Trophoblast cell (in vitro differentiated cells and primary cell): ENCODE measurements around the gene CRYGS.

Source experiments
- DNase-seq, 2 donors: peaks; one replicate each; pipeline ENCODE4 v3.0.0-alpha.2; 2016
- H2AFZ ChIP-seq: 2 replicates; pipeline ENCODE4 v1.6.1; 2013; ENCODE audit warnings: low read length, moderate library complexity, mild to moderate bottlenecking; ENCODE audit not compliant: insufficient read depth, poor library complexity
- H2AK5ac ChIP-seq: 2 replicates; pipeline ENCODE4 v1.6.1; 2013; ENCODE audit warnings: mild to moderate bottlenecking, low read length
- H2BK120ac ChIP-seq: 2 replicates; pipeline ENCODE4 v1.6.1; 2013; ENCODE audit warnings: low read length, mild to moderate bottlenecking, moderate library complexity; ENCODE audit not compliant: insufficient read depth, poor library complexity
- H2BK12ac ChIP-seq: 2 replicates; pipeline ENCODE4 v1.6.1; 2013; ENCODE audit warnings: mild to moderate bottlenecking, low read length, moderate library complexity
- H2BK5ac ChIP-seq: 2 replicates; pipeline ENCODE4 v1.6.1; 2013; ENCODE audit warnings: low read length, low read depth, moderate library complexity, mild to moderate bottlenecking; ENCODE audit not compliant: poor library complexity
- H3K14ac ChIP-seq: 2 replicates; pipeline ENCODE4 v1.6.1; 2013; ENCODE audit warnings: mild to moderate bottlenecking, low read length
- H3K18ac ChIP-seq: 2 replicates; pipeline ENCODE4 v1.6.1; 2013; ENCODE audit warnings: mild to moderate bottlenecking, low read length
- H3K23ac ChIP-seq: 2 replicates; pipeline ENCODE4 v1.6.1; 2013; ENCODE audit warnings: low read length
- H3K27ac ChIP-seq: 2 replicates; pipeline ENCODE4 v1.5.1; 2013; ENCODE audit warnings: low read depth, mild to moderate bottlenecking, inconsistent platforms, low read length, moderate library complexity
- H3K27me3 ChIP-seq: 2 replicates; pipeline ENCODE4 v1.6.1; 2013; ENCODE audit warnings: inconsistent platforms, mild to moderate bottlenecking, low read length, moderate library complexity; ENCODE audit not compliant: insufficient read depth
- H3K36me3 ChIP-seq, 2 experiments: 1 replicate in 1 of 2; 2 replicates in 1 of 2; pipeline ENCODE4 v1.6.1; 2013; ENCODE audit warnings: low read length in 2 of 2, mild to moderate bottlenecking in 2 of 2, moderate library complexity in 1 of 2; ENCODE audit not compliant: insufficient read depth in 2 of 2, control insufficient read depth in 1 of 2
- H3K4ac ChIP-seq: 2 replicates; pipeline ENCODE4 v1.6.1; 2013; ENCODE audit warnings: low read depth, mild to moderate bottlenecking, low read length, moderate library complexity
- H3K4me1 ChIP-seq, 2 experiments: 1 replicate in 1 of 2; 2 replicates in 1 of 2; pipeline ENCODE4 v1.6.1; 2013; ENCODE audit warnings: low read length in 2 of 2, mild to moderate bottlenecking in 2 of 2, moderate library complexity in 1 of 2; ENCODE audit not compliant: insufficient read depth in 2 of 2, control insufficient read depth in 1 of 2
- H3K4me2 ChIP-seq: 2 replicates; pipeline ENCODE4 v1.6.1; 2013; ENCODE audit warnings: inconsistent platforms, mild to moderate bottlenecking, low read length, moderate library complexity
- H3K4me3 ChIP-seq: 2 replicates; pipeline ENCODE4 v1.5.1; 2013; ENCODE audit warnings: mild to moderate bottlenecking, low read depth, low read length, inconsistent platforms
- H3K79me1 ChIP-seq: one replicate; pipeline ENCODE4 v1.6.1; 2013; ENCODE audit warnings: low read length
- H3K79me2 ChIP-seq: 2 replicates; pipeline ENCODE4 v1.6.1; 2013; ENCODE audit warnings: low read length, mild to moderate bottlenecking; ENCODE audit not compliant: control insufficient read depth, insufficient read depth, poor library complexity
- H3K9ac ChIP-seq: 2 replicates; pipeline ENCODE4 v1.6.1; 2013; ENCODE audit warnings: mild to moderate bottlenecking, low read length
- H3K9me3 ChIP-seq: 2 replicates; pipeline ENCODE4 v1.6.1; 2013; ENCODE audit warnings: low read depth, mild to moderate bottlenecking, control low read depth, inconsistent platforms, low read length; ENCODE audit not compliant: insufficient read depth
- H4K12ac ChIP-seq: 2 replicates; pipeline ENCODE4 v1.6.1; 2013; ENCODE audit warnings: low read depth, mild to moderate bottlenecking, low read length, moderate library complexity
- H4K8ac ChIP-seq: 2 replicates; pipeline ENCODE4 v1.6.1; 2013; ENCODE audit warnings: low read depth, mild to moderate bottlenecking, low read length, moderate library complexity
- H4K91ac ChIP-seq: one replicate; pipeline ENCODE4 v1.6.1; 2013; ENCODE audit warnings: low read depth, mild to moderate bottlenecking, low read length, moderate library complexity
- WGBS: extraction: QIAGEN DNeasy Blood & Tissue Kit; methylation state at CpG from one replicate; pipeline ENCODE4 v1.1.7; 2013; ENCODE audit warnings: missing lambda C conversion rate; ENCODE audit not compliant: insufficient read length, insufficient coverage; ENCODE audit errors: extremely low coverage; 5-methylcytosine and 5-hydroxymethylcytosine counted together

CRYGS gene

DNA sequence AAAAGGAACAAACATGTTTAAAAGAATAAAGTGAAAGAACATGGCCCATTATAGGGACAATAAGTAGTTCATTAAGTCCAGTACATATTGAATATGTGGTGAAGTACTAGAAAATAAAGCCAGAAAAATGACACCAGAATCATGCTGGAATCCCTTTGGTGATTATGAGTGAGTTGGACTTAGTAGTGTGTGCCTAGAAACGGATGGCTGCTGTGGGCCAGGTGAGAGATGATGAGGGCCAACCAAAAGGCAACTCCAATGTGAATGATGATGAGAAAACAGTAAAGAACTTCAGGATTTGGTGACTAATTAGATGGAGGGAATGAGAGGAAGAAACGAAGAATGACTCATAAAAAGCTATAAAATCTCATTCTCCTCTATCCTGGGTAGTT lies 3.3 kb downstream of the CRYGS start:
- no peak overlapping the region for H2BK120ac ChIP-seq
- no peak overlapping the region for H2AFZ ChIP-seq
- H3K4me1 ChIP-seq, result no peaks in the 10 kb centered on the region
- H3K79me2 ChIP-seq, result no peaks in the 10 kb centered on the region
- H4K12ac ChIP-seq, result no peak overlapping the region
- DNase-seq, result peak; percentile 6 to 18
- no peak overlapping the region for H4K91ac ChIP-seq
- H3K36me3 ChIP-seq, result no peaks in the 10 kb centered on the region
- H3K4me3 ChIP-seq, result no peak overlapping the region
- WGBS, result no CpG with 5 or more reads among the region's 2 CpGs
- no peak overlapping the region for H2AK5ac ChIP-seq
- no peak overlapping the region for H4K8ac ChIP-seq
- H3K27me3 ChIP-seq, result no peaks in the 10 kb centered on the region
- H3K4ac ChIP-seq, result no peak overlapping the region
- no peak overlapping the region for H2BK5ac ChIP-seq
- H3K14ac ChIP-seq, result no peak overlapping the region
- no peak overlapping the region for H3K23ac ChIP-seq
- H3K79me1 ChIP-seq, result no peaks in the 10 kb centered on the region
- H3K27ac ChIP-seq, result no peak overlapping the region
- H3K9ac ChIP-seq, result no peak overlapping the region
- no peak overlapping the region for H3K18ac ChIP-seq
- no peaks in the 10 kb centered on the region for H3K9me3 ChIP-seq
- no peak overlapping the region for H3K4me2 ChIP-seq
- H2BK12ac ChIP-seq, result no peak overlapping the region

DNA sequence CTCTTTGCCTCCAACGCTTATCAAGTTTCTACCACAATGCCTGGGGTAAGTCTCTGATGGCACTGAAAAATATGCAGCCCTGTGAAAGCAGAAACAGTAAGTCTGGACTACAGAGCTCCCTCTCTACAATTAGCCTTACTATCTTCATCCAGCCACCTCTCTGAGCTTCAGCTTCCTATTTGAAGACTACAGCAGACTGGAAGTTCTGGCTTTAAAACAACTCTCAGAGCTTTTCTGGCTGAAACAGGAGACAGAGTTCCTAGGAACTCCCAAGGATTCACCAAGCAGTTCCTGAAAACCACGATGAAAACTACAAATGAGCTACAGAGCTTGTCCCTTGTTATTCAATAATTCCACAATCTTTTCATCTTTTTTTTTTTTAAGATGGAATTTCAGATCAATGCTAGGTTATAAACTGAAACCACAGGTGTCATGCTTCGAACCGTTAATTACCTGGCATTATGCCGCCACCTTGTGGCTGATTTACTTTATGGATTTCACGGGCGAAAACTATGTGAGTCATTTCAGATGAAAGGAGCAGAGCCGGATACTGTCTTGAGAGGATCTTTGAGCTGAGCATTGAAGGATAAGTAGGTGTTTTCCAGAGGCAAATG lies 3.9 kb downstream of the CRYGS start:
- no CpG with 5 or more reads among the region's 8 CpGs for WGBS
- no peaks in the 10 kb centered on the region for H3K79me2 ChIP-seq
- H4K8ac ChIP-seq, result no peak overlapping the region
- H2AK5ac ChIP-seq, result no peak overlapping the region
- H3K4me3 ChIP-seq, result no peak overlapping the region
- no peak overlapping the region for H2AFZ ChIP-seq
- no peak overlapping the region for H2BK5ac ChIP-seq
- no peaks in the 10 kb centered on the region for H3K9me3 ChIP-seq
- no peak overlapping the region for H3K4ac ChIP-seq
- H3K9ac ChIP-seq, result no peak overlapping the region
- H3K14ac ChIP-seq, result no peak overlapping the region
- H2BK12ac ChIP-seq, result no peak overlapping the region
- H4K91ac ChIP-seq, result no peak overlapping the region
- DNase-seq, result peak; percentile 67 to 95
- H3K18ac ChIP-seq, result no peak overlapping the region
- H3K4me1 ChIP-seq, result no peaks in the 10 kb centered on the region
- H3K79me1 ChIP-seq, result no peaks in the 10 kb centered on the region
- no peak overlapping the region for H3K4me2 ChIP-seq
- H3K27me3 ChIP-seq, result no peaks in the 10 kb centered on the region
- H4K12ac ChIP-seq, result no peak overlapping the region
- no peak overlapping the region for H3K27ac ChIP-seq
- no peaks in the 10 kb centered on the region for H3K36me3 ChIP-seq
- H3K23ac ChIP-seq, result no peak overlapping the region
- no peak overlapping the region for H2BK120ac ChIP-seq

DNA sequence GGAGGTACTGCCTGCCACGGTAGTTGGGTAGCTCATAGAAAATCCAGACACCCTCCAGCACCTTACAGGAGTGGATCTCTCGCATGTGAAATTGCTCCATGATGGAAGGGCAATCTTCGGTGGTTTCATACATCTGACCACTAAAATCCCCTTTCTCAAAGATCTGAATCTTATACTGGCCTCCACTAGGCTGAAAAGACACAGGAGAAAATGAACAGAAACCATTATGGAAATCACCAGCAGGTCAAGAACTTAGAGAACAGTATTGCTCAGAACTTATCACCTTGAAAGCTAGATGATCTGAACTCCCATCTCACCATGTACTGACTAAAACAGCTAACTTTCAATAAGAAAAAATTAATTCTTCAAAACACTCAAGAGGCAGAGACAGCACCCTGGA lies 5.4 kb downstream of the CRYGS start:
- Histone ChIP-seq H3K4me1 (no peaks in the 10 kb centered on the region), H3K23ac (no peak overlapping the region), H3K4me2 (no peak overlapping the region), H3K27ac (no peak overlapping the region), H2BK5ac (no peak overlapping the region), H4K8ac (no peak overlapping the region), H4K12ac (no peak overlapping the region), H3K14ac (no peak overlapping the region), H3K4ac (no peak overlapping the region), H2AFZ (no peak overlapping the region), H3K79me2 (no peaks in the 10 kb centered on the region), H3K79me1 (no peaks in the 10 kb centered on the region), H3K9me3 (no peaks in the 10 kb centered on the region), H3K9ac (no peak overlapping the region), H3K4me3 (no peak overlapping the region), H4K91ac (no peak overlapping the region), H2BK120ac (no peak overlapping the region), H3K27me3 (no peaks in the 10 kb centered on the region), H3K36me3 (no peaks in the 10 kb centered on the region), H2BK12ac (no peak overlapping the region), H2AK5ac (no peak overlapping the region), H3K18ac (no peak overlapping the region)
- no CpG with 5 or more reads among the region's 3 CpGs for WGBS
- DNase-seq, result no peak

DNA sequence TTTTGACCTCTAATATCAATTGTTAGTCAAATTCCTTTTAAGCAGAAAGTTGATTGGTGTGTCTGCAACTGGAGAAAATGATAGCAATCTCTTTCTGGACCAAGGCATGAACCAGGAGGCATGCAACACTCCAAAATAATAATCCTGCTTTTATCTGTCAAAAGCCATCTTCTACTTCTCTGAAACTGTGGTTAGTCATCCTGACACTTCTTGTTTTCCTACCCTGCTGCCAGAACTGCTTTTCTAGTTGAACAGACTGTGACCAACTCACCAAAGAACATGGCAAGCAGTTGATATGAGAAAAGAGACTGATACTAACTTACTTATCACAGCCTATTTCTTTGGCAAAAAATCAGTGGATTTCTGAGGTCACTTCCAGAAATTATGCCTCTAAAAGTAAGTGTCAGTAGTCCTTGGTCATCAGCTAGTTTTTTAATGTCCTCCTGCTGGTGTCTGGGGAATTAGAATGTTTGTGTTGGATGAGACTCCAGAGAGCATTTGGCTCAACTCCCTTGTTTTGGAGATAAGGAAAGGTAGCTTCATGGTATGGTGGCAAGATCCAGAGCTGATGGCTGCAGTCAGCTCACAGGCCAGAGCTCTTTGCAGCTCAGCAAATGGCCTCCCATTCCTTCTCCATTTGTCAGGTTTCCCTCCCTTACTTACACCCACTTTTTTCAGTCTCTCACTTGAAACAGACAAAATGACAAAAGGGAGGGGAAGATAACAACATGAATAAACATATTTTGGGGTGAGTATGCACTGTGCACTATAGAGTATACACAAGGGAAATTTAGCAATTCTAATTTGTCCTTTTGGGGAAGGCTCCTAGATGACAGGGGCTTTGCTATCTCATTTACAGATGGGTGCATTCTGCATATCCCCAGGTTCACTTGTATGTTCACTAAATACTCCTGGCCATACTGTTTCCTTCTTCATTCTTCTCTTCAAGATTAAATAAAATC lies 7.0 kb downstream of the CRYGS start:
- Histone ChIP-seq H3K4ac (no peak overlapping the region), H3K79me2 (no peaks in the 10 kb centered on the region), H3K9me3 (no peaks in the 10 kb centered on the region), H3K9ac (no peak overlapping the region), H3K18ac (no peak overlapping the region), H4K91ac (no peak overlapping the region), H2AK5ac (no peak overlapping the region), H3K14ac (no peak overlapping the region), H3K4me1 (no peaks in the 10 kb centered on the region), H2AFZ (no peak overlapping the region), H2BK5ac (no peak overlapping the region), H2BK120ac (no peak overlapping the region), H3K4me2 (no peak overlapping the region), H3K4me3 (no peak overlapping the region), H3K23ac (no peak overlapping the region), H2BK12ac (no peak overlapping the region), H3K36me3 (no peaks in the 10 kb centered on the region), H3K27me3 (no peaks in the 10 kb centered on the region), H4K12ac (no peak overlapping the region), H4K8ac (no peak overlapping the region), H3K79me1 (no peaks in the 10 kb centered on the region), H3K27ac (no peak overlapping the region)
- no peak for DNase-seq
